NCI-H82 treated with DMSO at 0.1 percent for 48 hours (cell line): ENCODE measurements around the gene SLC25A25.
"Not testable (repeated sequence)": the region's sequence is repeated elsewhere in the genome, so short reads cannot be mapped to it uniquely, and the experiment has no call there.

ENCODE experiments used
- DNase-seq: peaks from one replicate; lab custom pipeline; 2025; ENCODE audit not compliant: unreplicated experiment; lab: John Stamatoyannopoulos, UW

The SLC25A25 gene

DNA sequence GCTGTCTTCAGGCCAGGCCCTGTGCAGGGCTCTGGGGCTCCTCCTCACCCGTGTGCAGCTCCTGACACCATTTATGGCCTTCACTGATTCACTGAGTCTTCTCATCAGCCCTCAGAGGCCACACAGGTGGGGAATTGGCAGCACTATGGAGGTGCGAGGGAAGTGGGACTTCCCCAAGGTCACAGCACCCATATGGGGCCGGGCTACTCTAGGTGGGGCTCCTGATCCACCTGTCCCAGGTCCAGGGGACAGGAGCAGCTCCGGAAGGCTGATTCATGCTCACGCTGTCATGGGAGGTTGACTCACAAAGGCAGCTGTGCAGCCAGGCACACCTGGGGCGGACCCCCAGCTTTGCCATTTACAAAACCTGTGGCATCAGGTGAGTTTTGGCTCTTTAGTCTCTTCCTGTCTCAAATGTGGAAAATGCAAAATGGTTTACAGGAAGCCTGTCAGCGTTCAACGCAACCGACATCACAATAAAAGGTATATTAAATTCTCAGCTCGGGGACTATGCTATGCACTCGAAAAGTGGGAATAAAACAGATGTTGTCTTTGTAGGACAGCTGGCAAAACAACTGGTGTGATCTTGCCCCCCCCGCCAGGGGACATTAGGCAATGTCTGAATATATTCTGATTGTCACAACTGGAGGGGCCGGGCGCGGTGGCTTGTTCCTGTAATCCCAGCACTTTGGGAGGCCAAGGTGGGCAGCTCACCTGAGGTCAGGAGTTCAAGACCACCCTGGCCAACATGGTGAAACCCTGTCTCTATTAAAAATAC, 15.9 kb upstream of the SLC25A25 start:
- no peak for DNase-seq

DNA sequence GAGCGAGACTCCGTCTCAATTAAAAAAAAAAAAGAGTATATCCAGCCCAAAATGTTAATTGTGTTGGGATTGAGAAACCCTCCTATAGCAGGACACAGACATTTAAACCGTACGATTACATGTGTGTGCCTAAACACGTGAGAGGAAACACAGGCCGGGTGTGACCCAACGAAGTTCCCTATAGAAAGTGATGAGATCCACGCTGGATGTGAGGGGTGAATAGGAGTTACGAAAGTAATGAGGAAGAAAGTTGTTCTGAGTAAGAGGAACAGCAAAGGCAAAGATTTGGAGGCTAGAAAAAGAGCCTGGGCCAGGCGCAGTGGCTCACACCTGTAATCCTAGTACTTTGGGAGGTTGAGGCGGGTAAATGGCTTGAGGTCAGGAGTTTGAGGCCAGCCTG, 14.5 kb upstream of the SLC25A25 start:
- DNase-seq, result no peak

DNA sequence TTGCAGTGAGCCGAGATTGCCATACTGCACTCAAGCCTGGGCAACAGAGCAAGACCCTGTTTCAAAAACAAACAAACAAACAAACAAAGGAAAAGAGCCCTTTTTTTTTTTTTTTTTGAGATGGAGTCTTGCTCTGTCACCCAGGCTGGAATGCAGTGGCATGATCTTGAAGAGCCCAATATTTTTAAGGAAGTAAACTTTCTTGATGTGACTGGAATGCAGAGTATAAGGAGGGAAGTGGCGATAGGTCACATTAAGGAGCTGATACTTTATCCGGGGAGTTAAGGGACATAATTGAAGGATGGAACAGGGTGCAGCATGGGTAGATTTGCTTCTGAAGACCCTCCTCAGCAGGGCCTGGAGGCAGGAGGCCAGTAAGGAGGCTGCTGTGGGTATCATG, 13.9 kb upstream of the SLC25A25 start:
- DNase-seq, result no peak

DNA sequence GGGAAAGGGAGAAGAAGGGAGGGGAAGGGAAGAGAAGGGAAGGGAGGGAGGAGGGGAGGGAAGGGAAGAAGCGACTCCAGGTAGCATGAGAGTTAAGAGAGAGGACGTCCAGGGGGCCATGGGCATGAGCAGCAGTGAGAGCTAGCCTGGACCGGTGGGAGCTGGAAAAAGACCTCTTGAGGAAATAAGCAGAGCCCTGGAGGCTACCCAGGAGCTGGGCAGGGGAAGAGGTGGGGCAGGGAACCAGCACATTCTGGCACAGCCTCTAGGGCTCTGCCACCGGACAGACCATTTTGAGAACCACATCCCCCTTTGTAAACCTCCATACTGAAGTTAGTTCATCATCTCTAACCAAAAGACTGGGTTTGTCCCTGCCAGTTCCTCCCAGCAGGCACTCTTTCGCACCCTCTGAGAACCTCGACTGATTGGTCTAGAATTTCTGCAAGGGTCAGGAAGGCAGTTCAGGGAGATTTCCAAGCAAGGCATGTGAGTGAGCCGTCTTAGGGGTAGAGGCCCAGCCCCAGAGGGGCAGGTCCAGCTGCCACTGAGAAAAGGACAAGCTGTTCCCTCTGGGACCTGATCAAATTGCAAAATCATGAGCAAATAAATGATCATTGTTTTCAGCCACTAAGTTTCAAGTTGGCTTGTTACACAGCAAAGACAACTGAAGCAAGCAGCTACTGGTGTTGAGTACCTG, 12.5 kb upstream of the SLC25A25 start:
- DNase-seq, result no peak

DNA sequence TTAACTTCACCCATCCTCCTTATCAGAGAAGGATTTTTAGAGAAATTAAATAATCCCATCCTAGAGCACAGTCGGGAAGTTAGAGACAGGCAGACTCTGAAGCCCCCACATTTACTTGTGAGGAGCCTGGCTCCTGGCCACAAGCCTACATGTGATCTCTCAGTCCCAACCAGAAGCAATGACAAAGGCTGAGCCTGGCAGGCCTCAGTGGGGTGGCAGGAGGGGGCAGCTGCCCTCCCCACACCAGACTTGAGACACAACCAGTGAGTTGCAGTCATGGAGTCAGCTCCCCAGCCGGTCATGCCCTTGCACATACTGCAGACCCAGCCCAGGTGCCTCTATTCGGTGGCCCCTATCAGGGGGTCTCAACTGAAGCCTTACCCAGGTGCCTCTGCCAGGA, 11.9 kb upstream of the SLC25A25 start:
- no peak for DNase-seq

- no peak for DNase-seq
Observed at GRCh38 chr9:128056887-128057723, 10.9 kb upstream of the SLC25A25 start.

DNA sequence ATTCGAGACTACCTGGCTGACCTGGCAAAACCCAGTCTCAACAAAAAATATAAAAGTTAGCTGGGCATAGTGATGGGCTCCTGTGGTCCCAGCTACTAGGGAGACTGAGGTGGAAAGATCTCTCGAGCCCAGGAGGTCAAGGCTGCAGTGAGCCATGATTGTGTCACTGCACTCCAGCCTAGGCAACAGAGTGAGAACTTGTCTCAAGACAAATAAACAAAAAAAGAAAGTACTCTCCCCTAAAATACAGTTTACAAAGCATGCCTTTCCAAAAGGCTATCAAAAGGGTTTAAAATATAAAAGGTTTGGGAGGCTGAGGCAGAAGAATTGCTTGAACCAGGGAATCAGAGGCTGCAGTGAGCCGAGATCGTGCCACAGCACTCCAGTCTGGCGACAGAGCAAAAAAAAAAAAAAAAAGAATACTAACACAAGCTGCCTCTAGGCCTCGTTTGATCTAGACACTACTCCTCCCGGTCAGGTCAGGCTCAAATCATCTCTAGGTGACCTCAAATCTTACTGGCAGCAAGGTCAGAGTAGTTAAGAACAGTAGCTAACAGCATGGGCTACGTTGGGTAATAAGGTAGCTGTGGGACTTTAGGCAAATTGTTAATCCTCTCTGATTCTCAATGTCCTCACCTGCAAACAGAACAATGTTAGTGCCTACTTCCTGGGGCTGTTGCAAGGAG, 10.2 kb upstream of the SLC25A25 start:
- no peak for DNase-seq

DNA sequence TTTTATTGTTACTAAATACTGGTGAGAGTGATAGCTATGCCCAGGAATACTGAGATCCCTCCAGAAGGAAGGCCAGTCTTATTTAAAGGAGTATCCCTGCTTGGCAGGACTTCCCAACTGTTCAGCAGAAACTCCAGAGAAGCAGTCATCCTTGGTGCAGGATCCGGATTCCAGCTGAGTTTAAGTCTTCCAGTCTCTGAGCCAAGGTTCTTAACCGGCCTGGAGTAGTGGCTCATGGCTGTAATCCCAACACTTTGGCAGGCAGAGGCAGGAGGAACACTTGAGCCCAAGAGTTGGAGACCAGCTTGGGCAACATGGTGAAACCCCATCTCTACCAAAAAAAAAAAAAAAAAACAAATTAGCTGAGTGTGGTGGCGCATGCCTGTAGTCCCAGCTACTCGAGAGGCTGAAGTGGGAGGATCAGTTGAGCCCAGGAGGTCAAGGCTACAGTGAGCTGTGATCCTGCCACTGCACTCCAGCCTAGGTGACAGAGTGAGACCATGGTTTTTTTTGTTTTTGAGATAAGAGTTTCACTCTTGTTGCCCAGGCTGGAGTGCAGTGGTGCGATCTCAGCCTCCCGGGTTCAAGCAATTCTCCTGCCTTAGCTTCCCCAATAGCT, 8.6 kb upstream of the SLC25A25 start:
- no peak for DNase-seq

- DNase-seq, result no peak
Observed at GRCh38 chr9:128061275-128061960, 6.6 kb upstream of the SLC25A25 start.

- DNase-seq, result no peak
Observed at GRCh38 chr9:128062279-128062678, 5.8 kb upstream of the SLC25A25 start.

DNA sequence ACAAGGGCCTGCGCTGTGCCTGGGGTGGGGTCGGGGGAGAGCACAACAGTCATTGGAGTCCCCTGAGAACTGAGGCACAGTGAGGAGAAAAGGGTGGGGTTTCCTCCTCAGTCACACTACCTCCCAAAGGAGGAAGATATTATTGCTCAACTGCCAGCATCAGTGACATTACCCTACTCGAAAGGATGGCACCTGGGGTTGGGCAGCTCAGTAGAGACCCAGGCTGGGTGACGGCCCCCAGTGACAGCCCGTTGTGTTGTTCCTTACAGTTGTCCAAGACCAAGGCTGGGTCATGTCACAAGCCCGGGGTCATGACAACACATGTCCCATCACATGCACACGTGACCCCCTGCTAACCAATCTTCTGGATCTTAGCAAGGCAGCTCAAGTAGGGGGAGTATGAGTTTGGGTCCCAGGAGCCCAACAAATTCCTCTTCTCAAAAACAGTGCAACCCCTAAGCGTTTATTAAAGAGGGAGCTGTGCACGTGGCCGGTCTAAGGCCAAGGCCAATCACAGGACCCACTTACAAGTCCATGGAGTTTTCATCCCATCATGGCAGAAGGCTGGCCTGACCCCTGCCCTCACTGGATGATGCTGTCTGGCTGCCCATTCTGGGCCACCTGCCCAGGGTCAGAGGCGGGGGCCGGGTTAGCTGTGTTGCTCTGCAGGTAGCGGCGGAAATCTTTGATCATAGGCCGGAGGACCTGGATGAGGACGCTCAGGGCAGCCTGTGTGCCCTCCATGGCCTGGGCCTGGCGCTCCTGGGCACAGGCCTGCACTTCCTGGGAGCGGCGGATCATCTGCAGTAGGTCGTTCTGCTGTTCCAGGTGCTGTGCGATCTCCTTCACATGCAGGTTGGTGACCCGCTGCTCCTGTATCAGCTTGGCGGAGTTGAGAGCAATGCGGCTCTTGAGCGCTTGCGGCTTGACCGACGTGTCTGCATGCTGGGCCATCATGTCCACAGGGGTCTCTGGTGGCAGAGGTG, 4.9 kb upstream of the SLC25A25 start:
- no peak for DNase-seq

- DNase-seq, result no peak
Observed at GRCh38 chr9:128065907-128066712, 1.9 kb upstream of the SLC25A25 start.

GRCh38 chr9:128066713-128067644, 1.1 kb upstream of the SLC25A25 start, which contains the start of gene NAIF1:
Gene NAIF1, minus strand, starts transcription at chr9:128067320. Its CDS starts 219 bp downstream, at chr9:128067101.
- DNase-seq, result peak; percentile 98

- no peak for DNase-seq
Observed at GRCh38 chr9:128068386-128069205, 564 bp downstream of the SLC25A25 start.

GRCh38 chr9:128070874-128071273, 2.8 kb downstream of the SLC25A25 start:
- no peak for DNase-seq

DNA sequence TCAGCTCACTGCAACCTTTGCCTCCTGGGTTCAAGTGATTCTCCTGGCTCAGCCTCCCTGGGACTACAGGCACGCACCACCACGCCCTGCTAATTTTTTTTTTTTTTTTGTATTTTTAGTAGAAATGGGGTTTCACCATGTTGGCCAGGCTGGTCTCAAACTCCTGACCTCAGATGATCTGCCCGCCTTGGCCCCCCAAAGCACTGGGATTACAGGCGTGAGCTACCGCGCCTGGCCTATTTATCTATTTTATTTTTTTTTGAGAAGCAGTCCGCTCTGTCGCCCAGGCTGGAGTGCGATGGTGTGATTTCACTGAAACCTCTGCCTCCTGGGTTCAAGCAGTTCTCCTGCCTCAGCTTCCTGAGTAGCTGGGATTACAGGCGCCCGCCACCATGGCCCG, 3.4 kb downstream of the SLC25A25 start:
- not testable (repeated sequence) for DNase-seq
